COR-L47 (cell line): Measurements from ENCODE around the gene FLYWCH1.
A peak's percentile ranks its signal among the peaks of the same experiment; 100 is the strongest.

Experiments
- DNase-seq: peaks from one replicate; lab custom pipeline; 2025; lab: John Stamatoyannopoulos, UW

The FLYWCH1 gene

DNA sequence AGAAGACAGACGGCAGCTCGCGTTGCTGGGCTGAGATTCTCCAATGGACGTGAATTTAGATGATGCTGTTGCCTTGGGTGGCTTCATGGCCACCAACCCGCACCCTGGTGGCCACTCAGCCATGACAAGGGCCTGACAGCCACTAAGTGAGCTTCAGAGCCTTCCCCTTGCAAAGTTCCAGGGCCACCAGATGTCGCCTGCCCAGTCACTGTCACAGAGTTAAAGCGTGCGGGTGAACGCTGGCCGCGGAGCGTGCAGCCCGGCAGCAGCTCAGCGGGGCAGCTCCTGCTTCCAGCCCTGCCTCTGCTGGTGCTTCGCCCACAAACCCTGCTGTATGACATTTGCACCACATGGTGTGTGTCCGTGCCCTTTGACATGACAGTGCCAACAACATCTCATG lies 39.0 kb downstream of the FLYWCH1 start:
- no peak for DNase-seq

DNA sequence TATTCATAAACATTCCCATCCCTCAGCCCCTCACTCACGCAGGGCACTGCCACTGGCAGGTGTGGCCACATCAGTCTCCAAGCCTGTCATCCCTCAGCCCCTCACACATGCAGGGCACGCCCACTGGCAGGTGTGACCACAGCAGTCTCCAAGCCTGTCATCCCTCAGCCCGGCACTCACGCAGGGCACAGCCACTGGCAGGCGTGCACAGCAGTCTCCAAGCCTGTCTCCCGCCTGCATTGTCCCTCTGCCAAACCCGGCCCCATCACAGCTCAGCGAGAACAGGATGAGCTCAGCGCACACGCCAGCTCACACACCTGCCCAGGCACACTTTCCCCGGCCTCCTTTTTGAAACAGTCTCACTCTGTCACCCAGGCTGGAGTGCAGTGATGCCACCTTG lies 40.9 kb downstream of the FLYWCH1 start:
- DNase-seq: peak; percentile 89

DNA sequence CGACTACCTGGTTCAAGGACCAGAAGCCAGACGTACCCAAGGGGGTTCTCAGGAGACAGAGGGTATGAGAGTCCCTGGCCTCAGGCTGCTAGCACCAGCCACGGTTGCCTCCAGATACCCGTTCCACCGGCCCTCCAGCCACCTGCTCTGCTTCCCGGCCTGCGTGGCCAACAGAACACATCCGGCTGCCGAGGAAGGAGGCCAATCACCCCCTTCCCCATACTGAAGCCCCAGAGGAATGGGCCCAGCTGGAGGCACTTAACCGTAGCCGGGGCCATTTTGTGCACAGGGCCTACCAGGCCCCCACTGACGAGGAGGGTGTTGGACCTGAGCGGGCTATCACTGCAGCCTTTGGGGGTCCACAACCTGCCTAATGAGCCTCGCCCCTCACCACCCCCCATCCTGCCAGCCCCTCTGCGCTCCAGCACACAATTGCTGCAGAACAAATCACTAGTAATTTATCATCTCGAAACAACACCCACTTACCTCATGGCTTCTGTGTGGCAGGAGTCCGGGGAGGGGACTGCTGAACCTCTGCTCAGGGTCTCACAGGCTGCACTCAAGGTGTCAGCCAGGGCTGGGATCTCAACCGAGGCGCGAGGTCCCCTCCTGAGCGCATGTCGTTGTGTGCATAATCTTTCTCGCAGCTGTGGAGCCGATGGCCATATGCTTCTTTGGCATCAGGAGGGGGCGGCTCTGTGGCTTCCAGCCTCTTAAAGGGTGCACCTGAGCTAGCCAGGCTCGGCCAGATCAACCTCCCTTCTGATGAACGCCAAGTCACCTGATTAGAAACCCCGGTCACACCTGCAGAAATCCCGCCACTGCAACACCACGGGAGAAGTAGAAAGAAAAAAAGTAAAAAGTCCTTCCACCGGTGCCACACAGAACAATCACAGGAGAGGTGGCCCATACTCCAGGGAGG lies 42.2 kb downstream of the FLYWCH1 start:
- DNase-seq: no peak

- peak; percentile 45 for DNase-seq
These were observed 43.1 kb downstream of the FLYWCH1 start for GRCh38 chr16:2954656-2955381.

DNA sequence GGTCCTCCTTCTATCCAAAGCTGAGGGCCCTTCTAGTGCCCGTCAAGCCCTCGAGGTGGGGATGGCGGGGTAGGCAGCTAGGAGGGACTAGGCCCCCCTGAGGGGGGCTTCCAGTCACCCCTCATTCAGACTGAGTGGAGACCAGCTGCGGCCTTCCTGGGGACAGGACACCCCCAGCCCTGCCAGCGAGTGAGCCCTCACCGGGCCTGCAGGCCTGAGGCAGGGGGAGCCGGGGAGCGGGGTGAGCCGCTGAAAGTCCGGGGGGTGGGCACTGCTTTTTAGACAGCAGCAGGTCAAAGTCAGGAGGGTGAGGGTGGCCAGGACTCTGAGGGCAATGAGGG lies 43.7 kb downstream of the FLYWCH1 start:
- no peak for DNase-seq

- no peak for DNase-seq
These were observed 44.2 kb downstream of the FLYWCH1 start for GRCh38 chr16:2955779-2956578.

DNA sequence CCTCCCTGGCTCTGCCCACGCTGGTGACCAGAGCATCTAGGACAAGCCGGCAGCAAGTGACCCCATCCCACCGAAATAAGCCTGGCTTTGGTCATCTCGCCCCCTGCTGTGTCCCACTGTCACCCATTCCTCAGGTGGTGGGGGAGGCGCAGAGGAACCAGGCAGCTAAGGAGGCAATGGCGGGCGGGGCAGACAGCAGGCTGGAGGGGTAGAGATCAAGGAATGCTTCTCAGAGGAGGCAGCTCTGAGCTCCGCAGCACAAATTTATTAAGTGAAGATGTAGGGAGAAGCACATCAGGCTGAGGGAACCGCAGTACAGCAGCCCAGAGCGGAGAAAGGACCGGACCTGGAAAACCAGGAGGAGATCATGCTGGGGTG lies 44.8 kb downstream of the FLYWCH1 start:
- DNase-seq: no peak

DNA sequence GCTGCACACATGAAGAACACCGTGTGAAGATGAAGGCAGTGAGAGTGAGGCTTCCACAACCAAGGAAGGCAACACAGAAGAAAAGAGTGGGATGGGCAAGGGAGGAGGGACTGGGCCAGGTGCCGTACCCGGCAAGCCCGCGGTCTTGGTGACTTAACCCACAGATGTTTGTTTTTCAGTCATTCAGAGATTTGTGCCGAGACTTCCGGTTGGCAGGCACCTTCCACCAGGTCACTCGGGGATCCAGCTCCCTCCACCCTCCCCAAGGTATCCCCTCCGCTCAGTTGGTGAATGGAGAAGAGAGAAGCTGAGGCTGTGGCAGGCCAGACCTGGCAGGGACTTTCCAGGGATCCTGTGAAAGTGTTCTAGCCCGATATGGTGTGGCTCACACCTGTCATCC lies 47.5 kb downstream of the FLYWCH1 start:
- no peak for DNase-seq

GRCh38 chr16:2960183-2961010 lies 48.7 kb downstream of the FLYWCH1 start:
- no peak for DNase-seq

GRCh38 chr16:2962334-2963073 lies 50.8 kb downstream of the FLYWCH1 start:
- DNase-seq: no peak

- DNase-seq: no peak
These were observed 51.5 kb downstream of the FLYWCH1 start for GRCh38 chr16:2963074-2963722.

DNA sequence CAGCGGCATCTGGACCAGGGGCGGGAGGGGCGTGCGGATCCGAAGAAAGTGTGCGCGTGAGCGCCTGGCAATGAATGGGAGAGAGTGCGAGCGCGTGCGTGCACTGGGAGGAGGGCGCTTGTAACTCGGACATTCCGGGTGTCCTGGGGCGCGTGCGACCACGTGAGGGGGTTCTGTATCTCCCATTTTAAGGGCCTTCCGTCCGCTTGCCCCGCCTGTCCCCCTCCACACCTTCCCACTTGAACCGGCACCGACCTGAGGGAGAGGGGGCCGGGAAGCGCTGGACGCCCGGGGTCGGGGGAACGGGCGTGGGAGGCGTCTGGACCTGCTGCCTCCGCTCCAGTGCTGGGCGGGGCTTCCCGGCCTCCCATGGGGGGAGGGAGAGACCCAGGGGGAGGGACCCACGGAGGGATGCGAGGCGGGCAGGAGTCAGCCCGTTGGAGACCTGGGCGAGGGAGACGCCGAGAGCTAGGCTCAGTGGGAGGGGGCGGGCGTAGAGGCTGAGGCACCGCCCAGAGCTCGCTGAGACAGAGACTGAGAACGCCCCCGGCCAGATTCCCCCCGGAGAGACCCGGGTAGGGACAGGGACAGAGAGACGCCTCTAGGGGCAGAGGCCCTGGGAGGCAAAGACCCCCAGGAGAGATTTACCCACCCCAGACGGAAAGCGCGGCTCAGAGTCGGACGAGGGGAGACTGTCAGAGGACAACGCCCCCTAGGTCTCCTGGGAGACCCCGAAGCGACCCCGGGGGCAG lies 52.2 kb downstream of the FLYWCH1 start, which contains the start of gene KREMEN2:
TSS of gene KREMEN2 (plus strand) at position 553 of the 752 bp plus-strand sequence. CDS start 246 bp downstream, outside the sequence.
- DNase-seq: peak; percentile 76

DNA sequence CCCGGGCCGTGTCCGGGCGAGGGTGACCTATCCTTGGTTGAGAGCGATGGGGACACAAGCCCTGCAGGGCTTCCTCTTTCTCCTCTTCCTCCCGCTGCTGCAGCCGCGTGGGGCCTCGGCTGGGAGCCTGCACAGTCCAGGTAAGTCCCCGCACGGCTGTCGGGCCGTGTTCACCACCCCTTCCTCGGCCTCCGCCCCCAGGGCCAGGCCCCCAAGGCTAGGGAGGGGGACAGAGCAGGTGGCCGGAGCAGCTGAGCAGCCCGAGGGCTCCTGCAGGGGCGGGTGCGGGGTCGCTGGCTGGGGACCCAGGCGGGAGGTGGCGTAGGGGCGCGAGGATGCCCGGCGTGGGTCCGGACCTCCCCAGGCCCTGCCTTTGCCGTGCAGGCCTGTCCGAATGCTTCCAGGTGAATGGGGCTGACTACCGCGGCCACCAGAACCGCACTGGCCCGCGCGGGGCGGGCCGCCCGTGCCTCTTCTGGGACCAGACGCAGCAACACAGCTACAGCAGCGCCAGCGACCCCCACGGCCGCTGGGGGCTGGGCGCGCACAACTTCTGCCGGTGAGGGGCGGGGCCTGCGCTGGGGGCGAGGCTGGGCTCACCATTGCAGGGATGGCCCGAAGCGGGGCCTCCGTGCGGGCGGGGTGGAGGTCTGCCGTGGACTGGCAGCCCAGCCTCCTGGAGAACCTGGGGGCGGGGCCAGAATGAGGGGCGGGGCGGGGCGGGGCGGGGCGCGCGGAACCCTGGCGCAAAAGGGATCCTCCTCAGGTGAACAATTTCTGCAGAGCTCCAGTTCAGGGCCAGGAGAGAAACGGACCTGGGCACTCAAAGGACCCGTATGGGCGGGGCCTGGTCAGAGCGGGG lies 53.0 kb downstream of the FLYWCH1 start:
- peak; percentile 65 for DNase-seq

GRCh38 chr16:2966043-2966807 lies 54.5 kb downstream of the FLYWCH1 start:
- no peak for DNase-seq

DNA sequence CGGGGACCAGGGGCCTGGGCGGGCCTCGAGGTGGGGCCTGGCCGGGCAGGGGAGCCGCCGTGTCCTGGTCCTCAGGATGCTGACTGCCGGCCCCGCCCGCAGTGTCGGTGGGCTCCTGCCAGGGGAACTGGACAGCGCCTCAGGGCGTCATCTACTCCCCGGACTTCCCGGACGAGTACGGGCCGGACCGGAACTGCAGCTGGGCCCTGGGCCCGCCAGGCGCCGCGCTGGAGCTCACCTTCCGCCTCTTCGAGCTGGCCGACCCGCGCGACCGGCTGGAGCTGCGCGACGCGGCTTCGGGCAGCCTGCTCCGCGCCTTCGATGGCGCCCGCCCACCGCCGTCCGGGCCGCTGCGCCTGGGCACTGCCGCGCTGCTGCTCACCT lies 55.1 kb downstream of the FLYWCH1 start:
- no peak for DNase-seq

- DNase-seq: no peak
These were observed 55.5 kb downstream of the FLYWCH1 start for GRCh38 chr16:2967211-2967631.

- DNase-seq: no peak
These were observed 56.0 kb downstream of the FLYWCH1 start for GRCh38 chr16:2967721-2968161.

DNA sequence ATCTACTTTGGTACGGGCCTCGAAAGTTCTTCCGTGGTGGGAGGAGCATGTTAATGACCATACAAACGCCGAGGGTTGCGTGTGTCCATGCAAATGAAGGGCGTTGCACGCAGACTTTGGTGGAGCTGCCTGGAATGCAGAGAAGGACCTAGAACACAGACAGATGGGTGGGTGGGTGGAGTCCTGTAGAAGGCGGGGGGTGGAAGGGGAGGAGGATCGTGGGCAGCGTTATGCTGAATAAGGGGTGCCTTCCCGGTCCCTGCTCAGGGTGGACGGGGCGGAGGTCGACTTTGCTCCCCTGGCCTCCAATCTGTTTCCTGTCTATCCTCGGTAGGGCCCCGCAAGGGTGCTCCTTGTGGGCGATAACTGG lies 56.6 kb downstream of the FLYWCH1 start:
- DNase-seq: no peak
